GM18907 (cell line): ENCODE data around the gene AGPAT3.

Source experiments
- ATAC-seq: cut with Tn5 transposase; IDR thresholded peaks from one replicate; pipeline ENCODE4 v1.9.1; 2021; ENCODE audit warnings: mild to moderate bottlenecking, moderate library complexity; ENCODE audit not compliant: unreplicated experiment

AGPAT3 gene

GRCh38 chr21:43861706-43862105 lies 3.3 kb upstream of the AGPAT3 start:
- no peak for ATAC-seq

GRCh38 chr21:43864313-43864961 lies 586 bp upstream of the AGPAT3 start:
- ATAC-seq = no peak

GRCh38 chr21:43865540-43866259 lies 677 bp downstream of the AGPAT3 start:
- peak; percentile 30 for ATAC-seq

GRCh38 chr21:43866260-43866629 lies 1.2 kb downstream of the AGPAT3 start:
- ATAC-seq = peak; percentile 25

- ATAC-seq = peak; percentile 45
Observed at GRCh38 chr21:43866659-43867331, 1.8 kb downstream of the AGPAT3 start.

GRCh38 chr21:43867332-43867703 lies 2.3 kb downstream of the AGPAT3 start:
- no peak for ATAC-seq

GRCh38 chr21:43867948-43868347 lies 2.9 kb downstream of the AGPAT3 start:
- no peak for ATAC-seq

GRCh38 chr21:43868461-43868860 lies 3.4 kb downstream of the AGPAT3 start:
- no peak for ATAC-seq

- ATAC-seq = no peak
Observed at GRCh38 chr21:43869486-43870325, 4.7 kb downstream of the AGPAT3 start.

- no peak for ATAC-seq
Observed at GRCh38 chr21:43871487-43871886, 6.5 kb downstream of the AGPAT3 start.

- ATAC-seq = no peak
Observed at GRCh38 chr21:43872531-43873197, 7.6 kb downstream of the AGPAT3 start.

GRCh38 chr21:43873673-43874072 lies 8.7 kb downstream of the AGPAT3 start:
- no peak for ATAC-seq

GRCh38 chr21:43874085-43874805 lies 9.2 kb downstream of the AGPAT3 start:
- no peak for ATAC-seq

- ATAC-seq = no peak
Observed at GRCh38 chr21:43876605-43877004, 11.6 kb downstream of the AGPAT3 start.

GRCh38 chr21:43877936-43878575 lies 13.0 kb downstream of the AGPAT3 start:
- no peak for ATAC-seq

- ATAC-seq = no peak
Observed at GRCh38 chr21:43879348-43880110, 14.5 kb downstream of the AGPAT3 start.

GRCh38 chr21:43880111-43880985 lies 15.3 kb downstream of the AGPAT3 start:
- no peak for ATAC-seq

- no peak for ATAC-seq
Observed at GRCh38 chr21:43881283-43881682, 16.3 kb downstream of the AGPAT3 start.
